Retinal pigment epithelial cell (primary cell): Measurements from ENCODE around the gene MVP.

Experiments used
- DNase-seq: peaks from one replicate; pipeline ENCODE4 v3.0.0-alpha.2; 2010; ENCODE audit warnings: low read depth
- H3K4me3 ChIP-seq: 2 replicates; pipeline ENCODE4 v1.5.1; 2011; ENCODE audit warnings: mild to moderate bottlenecking, low read length, control low read depth, moderate library complexity
- TF ChIP-seq, protein P1 (sequence below): conservative IDR thresholded peaks from 2 replicates; pipeline ENCODE4 v1.5.1; 2011; ENCODE audit warnings: low read depth, low read length, control low read depth, inconsistent platforms

MVP gene

DNA sequence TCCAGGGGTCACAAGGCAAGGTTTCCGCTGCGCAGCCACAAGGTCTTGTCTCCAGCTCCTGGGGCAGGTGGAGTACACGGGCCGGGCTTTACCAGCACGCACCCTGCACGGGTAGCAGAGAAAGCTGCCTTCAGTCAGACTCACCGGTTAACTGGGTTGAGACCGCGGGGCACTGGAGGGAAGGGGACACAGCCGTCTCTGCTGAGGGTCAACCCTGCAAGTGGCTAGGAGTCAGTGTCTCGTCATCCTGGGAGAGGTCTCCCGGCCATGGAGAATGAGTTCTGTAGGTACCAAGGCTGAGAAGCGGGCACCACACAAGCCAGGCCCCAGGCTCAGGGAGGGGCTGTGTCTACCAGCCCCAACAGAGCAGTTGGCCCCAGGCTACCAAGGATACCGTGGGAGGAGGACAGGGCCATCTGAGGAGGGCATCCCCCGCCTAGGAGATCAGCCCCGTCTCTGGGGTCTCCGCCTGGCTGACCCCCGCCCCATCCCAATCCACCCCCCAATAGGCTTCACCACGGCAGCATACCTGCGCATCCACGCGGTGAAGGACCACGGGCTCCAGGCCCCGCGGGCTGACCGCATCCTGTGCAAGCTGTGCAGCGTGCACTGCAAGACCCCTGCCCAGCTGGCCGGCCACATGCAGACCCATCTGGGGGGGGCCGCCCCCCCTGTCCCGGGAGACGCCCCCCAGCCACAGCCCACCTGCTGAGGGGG, 11.1 kb upstream of the MVP start:
- H3K4me3 ChIP-seq: peak overlapping the region; percentile 64
- TF ChIP-seq, protein P1, sequence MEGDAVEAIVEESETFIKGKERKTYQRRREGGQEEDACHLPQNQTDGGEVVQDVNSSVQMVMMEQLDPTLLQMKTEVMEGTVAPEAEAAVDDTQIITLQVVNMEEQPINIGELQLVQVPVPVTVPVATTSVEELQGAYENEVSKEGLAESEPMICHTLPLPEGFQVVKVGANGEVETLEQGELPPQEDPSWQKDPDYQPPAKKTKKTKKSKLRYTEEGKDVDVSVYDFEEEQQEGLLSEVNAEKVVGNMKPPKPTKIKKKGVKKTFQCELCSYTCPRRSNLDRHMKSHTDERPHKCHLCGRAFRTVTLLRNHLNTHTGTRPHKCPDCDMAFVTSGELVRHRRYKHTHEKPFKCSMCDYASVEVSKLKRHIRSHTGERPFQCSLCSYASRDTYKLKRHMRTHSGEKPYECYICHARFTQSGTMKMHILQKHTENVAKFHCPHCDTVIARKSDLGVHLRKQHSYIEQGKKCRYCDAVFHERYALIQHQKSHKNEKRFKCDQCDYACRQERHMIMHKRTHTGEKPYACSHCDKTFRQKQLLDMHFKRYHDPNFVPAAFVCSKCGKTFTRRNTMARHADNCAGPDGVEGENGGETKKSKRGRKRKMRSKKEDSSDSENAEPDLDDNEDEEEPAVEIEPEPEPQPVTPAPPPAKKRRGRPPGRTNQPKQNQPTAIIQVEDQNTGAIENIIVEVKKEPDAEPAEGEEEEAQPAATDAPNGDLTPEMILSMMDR: no peak
- DNase-seq: no peak

DNA sequence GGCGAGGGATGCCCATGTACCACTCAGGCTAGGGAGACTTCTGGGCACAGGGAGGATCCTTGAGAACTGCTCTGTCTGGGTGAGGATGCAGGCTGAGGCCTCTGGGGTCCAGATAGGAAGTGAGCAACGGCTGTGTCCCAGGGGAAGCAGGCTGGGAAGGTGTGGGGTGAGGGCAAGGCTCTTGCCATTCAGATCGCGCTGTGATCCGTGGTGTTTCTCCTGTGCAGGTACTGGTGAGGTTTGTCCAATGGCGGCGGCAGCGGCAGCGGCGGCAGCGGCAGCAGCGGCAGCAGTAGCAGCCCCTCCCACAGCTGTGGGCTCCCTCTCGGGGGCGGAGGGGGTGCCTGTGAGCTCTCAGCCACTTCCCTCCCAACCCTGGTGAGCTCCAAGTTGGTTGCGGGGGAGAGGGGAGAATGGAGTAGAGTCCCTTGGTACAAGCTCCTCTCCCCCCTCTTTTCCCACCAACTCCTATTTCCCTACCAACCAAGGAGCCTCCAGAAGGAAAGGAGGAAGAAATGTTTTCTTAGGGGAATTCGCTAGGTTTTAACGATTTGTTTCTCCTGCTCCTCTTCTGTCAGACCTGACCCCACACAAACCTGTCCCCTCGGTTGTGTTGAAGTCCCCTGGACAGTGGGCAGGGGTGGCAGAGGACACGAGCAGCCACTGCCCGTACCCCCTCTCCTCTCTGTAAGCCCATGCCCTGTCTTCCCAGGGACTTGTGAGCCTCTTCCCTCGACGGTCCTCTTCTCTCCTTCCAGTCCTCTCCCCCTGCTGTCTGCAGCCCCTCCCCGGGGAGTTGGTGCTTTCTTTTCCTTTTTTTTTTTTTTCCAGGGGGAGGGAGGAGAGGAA, 10.2 kb upstream of the MVP start:
- TF ChIP-seq, protein P1: no peak
- no peak for DNase-seq
- H3K4me3 ChIP-seq: peak overlapping the region; percentile 25

DNA sequence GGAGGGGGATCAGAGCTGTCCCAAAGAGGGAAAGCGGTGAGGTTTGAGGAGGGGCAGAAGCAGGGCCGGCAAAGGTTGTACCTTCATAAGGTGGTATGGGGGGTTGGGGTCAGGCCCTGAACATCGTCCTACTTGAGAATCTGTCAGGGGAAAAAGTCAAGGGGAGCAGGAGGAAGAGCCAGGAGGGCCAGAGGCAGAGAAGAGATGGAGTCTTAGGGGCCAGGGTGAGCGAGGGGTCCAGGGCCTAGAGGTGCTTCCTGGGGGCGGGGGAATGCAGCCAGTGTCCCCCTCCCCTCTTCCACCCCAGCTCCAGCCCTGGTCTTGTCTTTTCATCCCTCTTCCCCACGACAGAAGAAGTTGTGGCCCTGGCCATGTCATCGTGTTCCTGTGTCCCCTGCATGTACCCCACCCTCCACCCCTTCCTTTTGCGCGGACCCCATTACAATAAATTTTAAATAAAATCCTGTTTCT, 9.5 kb upstream of the MVP start:
- no peak for DNase-seq
- H3K4me3 ChIP-seq: no peak overlapping the region
- TF ChIP-seq, protein P1: no peak

DNA sequence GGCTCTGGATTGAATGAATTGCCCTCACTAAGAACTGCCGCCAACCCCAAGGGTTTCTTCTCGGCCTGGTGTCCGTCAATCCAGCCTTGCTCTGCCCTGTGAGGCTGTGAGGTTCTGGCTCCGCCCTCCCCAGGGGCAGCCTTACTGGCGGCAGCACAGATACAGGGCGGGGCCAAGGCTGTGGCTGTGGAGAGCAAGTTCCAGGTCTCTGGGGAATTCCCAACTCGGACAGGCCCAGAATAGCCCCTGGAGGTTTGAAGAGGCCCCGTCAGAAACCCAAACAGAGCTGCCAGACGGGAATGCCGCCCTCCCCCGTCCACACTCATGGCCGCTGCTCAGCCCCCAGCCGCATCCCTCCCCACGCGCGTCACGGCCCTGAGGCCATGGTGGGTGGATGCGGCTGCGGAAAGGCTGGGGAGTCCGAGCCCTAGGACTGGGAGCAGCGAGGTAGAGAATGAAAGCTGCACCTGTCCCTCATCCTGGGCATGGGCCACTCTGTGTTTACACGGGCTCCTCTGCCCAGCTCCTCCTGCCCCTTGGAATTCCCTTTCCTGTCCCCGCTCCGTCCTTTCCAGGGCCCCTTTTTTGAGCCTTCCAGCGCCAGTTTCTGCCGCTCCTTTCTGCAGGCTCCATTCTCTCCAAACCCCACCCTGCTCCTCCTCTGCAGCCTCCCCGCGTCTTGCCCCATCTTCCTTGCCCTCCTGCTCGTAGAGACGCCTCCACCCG, 8.9 kb upstream of the MVP start:
- H3K4me3 ChIP-seq: peak overlapping the region; percentile 56
- TF ChIP-seq, protein P1: no peak
- DNase-seq: peak; percentile 87

DNA sequence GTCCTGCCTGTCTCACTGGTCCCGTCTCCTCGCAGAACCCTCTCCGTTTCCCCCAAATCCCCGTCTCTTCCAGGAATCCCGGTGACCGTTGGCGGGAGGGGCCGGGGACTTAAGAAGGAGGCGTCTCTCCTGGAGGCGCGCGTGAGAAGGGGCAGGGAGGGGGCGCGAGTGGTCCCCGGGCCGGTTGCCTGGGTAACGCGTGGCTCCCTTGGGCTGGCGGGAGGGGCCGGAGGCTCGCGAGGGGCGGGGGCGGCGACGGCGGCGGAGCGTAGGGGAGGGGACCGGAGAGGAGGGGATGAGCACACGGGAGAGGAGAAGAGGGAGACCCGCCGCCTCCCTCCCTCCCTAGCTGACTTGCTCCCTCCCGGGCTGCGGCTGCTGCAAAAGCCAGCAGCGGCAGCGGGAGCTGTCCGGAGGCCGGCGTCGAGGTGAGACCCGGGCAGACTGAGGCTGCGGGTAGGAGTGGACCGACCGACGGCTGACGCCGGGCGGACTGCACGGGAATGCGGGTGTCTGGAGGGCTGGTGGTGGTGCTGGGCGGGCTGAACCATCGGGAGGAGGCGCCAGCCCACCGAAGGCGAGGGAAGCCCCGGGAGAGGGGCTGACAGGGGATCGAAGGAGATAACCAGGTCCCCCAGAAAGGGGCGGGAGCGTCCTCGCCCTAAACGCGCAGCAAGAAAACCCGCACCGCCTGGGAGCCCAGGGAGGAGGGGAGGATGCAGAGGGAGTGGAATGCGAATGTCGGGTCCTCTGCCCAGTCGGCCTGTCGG, 8.2 kb upstream of the MVP start, which contains the start of gene PRRT2:
Gene PRRT2 (plus strand): TSS at position 298 of the 770 bp plus-strand sequence. CDS start 862 bp downstream, outside the sequence.
- peak within 1 kb of the TSS; percentile 56 for H3K4me3 ChIP-seq
- DNase-seq: no peak
- TF ChIP-seq, protein P1: no peak
